Hematopoietic multipotent progenitor cell treated with erythropoietin and hydrocortisone succinate and interleukin-3 and kit ligand, for 15 days (in vitro differentiated cells): ENCODE results near the gene RXRA.
"Not testable (repeated sequence)": the region's sequence is repeated elsewhere in the genome, so short reads cannot be mapped to it uniquely, and the experiment has no call there.

Experiments used
- DNase-seq: peaks from one replicate; pipeline ENCODE4 v3.0.0-alpha.2; 2015; ENCODE audit warnings: low spot score

Gene RXRA

GRCh38 chr9:134293611-134294152 lies 32.6 kb upstream of the RXRA start:
- no peak for DNase-seq

GRCh38 chr9:134294153-134295071 lies 31.8 kb upstream of the RXRA start:
- no peak for DNase-seq

GRCh38 chr9:134295101-134295745 lies 31.0 kb upstream of the RXRA start:
- DNase-seq: no peak

- no peak for DNase-seq
Measured at GRCh38 chr9:134295746-134296250, 30.5 kb upstream of the RXRA start.

GRCh38 chr9:134296301-134297082 lies 29.8 kb upstream of the RXRA start:
- DNase-seq: no peak

- no peak for DNase-seq
Measured at GRCh38 chr9:134297083-134297410, 29.2 kb upstream of the RXRA start.

- no peak for DNase-seq
Measured at GRCh38 chr9:134297576-134297975, 28.7 kb upstream of the RXRA start.

GRCh38 chr9:134298000-134298399 lies 28.3 kb upstream of the RXRA start:
- no peak for DNase-seq

GRCh38 chr9:134299068-134299467 lies 27.2 kb upstream of the RXRA start:
- no peak for DNase-seq

GRCh38 chr9:134299883-134300282 lies 26.4 kb upstream of the RXRA start:
- no peak for DNase-seq

- DNase-seq: no peak
Measured at GRCh38 chr9:134301387-134302129, 24.7 kb upstream of the RXRA start.

- DNase-seq: no peak
Measured at GRCh38 chr9:134302130-134302817, 24.0 kb upstream of the RXRA start.

- no peak for DNase-seq
Measured at GRCh38 chr9:134303601-134304000, 22.7 kb upstream of the RXRA start.

GRCh38 chr9:134304261-134304660 lies 22.0 kb upstream of the RXRA start:
- DNase-seq: no peak

- DNase-seq: no peak
Measured at GRCh38 chr9:134304690-134305089, 21.6 kb upstream of the RXRA start.

- DNase-seq: no peak
Measured at GRCh38 chr9:134305533-134305932, 20.7 kb upstream of the RXRA start.

- DNase-seq: not testable (repeated sequence)
Measured at GRCh38 chr9:134306042-134306441, 20.2 kb upstream of the RXRA start.

GRCh38 chr9:134306636-134307600 lies 19.3 kb upstream of the RXRA start:
- no peak for DNase-seq
